Stomach (tissue), 4 donors: ENCODE results near the gene CTIF.

Experiments
- CTCF ChIP-seq, 7 experiments: fragments of 450-650 bp in 4 of 7; fragments of 200-600 bp in 3 of 7; sonication (generic) in 3 of 7; IDR thresholded peaks; one replicate each; pipeline ENCODE4 v1.5.1; 2016 to 2019; ENCODE audit warnings: antibody characterized with exemption in 7 of 7, control low read depth in 2 of 7, mild to moderate bottlenecking in 1 of 7
- EP300 ChIP-seq: sonication (generic); formaldehyde crosslinking; IDR thresholded peaks from one replicate; pipeline ENCODE4 v1.6.1; 2017; ENCODE audit warnings: antibody characterized with exemption
- POLR2A ChIP-seq, 4 donors: fragments of 450-650 bp; IDR thresholded peaks; one replicate each; pipeline ENCODE4 v1.6.1; 2016; ENCODE audit warnings: antibody characterized with exemption in 4 of 4, control low read depth in 2 of 4, mild to moderate bottlenecking in 1 of 4, moderate library complexity in 1 of 4
- POLR2AphosphoS5 ChIP-seq, 3 donors: sonication (generic); formaldehyde crosslinking; IDR thresholded peaks; one replicate each; pipeline ENCODE4 v1.6.1; 2016; ENCODE audit warnings: antibody characterized with exemption in 3 of 3

DNA sequence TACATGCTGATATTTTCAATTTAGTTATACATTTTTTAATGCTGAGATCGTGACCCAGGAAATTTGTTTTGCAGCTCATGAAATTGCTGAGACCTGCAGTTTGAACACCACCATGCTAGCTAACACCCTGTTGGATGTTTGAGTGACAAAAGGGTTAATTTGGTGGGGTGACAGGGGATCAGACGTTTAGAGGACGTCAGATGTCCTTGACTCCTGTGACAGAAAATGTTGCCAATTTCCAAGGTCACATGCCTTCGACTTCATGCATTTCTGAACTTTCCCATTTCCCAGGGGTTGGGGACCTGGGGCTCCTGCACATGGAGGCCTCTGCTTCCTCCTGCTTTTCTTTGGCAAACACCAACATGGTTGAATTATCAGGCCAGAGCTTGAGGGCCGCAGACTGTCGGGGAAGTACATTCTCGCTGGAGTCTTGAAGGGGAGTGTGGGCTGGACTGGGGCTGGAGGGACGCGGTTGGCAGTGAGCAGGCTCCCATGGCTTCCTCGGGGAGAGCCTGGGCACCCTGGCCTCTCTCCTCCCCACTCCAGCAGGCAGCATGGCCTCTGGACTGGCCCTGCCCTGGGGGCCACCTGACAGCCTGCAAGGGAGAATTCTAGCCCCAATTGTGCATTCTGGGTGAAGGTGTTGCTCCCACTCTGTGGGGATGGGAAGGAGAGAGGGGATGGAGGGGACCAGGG lies 73.1 kb downstream of the CTIF start:
- TF ChIP-seq POLR2A (IDR thresholded peaks at IDR 0.05) (no peak), CTCF (IDR thresholded peaks at IDR 0.05) (no peak), POLR2AphosphoS5 (IDR thresholded peaks at IDR 0.05) (no peak), EP300 (no peak)
